Measurements from ENCODE around the gene MFNG.

DNA sequence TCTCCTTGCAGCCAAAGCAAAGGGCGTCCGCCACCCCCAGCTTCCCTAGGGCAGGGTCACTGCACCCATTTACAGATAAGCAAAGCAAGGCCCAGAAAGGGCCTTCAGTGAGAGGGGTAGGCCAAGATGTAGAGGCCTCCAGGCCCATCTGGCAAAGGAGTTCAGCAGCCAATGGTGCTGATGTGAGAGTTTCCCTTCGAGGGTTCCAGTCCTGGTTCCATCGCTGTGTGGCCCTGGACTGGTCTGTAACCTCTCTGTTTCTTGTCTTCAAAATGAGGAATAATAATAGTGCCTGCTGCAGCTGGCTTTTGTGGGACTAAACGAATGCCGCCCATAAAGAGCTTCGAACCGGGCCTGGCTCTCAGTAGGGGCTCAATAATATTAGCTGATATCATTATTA is 62.9 kb downstream of the MFNG start:
- TF ChIP-seq, protein P1, sequence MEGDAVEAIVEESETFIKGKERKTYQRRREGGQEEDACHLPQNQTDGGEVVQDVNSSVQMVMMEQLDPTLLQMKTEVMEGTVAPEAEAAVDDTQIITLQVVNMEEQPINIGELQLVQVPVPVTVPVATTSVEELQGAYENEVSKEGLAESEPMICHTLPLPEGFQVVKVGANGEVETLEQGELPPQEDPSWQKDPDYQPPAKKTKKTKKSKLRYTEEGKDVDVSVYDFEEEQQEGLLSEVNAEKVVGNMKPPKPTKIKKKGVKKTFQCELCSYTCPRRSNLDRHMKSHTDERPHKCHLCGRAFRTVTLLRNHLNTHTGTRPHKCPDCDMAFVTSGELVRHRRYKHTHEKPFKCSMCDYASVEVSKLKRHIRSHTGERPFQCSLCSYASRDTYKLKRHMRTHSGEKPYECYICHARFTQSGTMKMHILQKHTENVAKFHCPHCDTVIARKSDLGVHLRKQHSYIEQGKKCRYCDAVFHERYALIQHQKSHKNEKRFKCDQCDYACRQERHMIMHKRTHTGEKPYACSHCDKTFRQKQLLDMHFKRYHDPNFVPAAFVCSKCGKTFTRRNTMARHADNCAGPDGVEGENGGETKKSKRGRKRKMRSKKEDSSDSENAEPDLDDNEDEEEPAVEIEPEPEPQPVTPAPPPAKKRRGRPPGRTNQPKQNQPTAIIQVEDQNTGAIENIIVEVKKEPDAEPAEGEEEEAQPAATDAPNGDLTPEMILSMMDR (conservative IDR thresholded peaks at IDR 0.05; ENCODE audit: low read length): no peak
- no peak for TF ChIP-seq EZH2phosphoT487 (IDR thresholded peaks at IDR 0.05; ENCODE audit: borderline replicate concordance)

Data from Loucy (cell line).